ENCODE data around the gene AOPEP. TPM values are rescaled to one million over a fixed set of nuclear protein-coding genes. Genes with fewer than 3 reads are reported as not detected.

Gene AOPEP
- total and polyA plus RNA-seq, 4 donors = 210 to 311 (median 285) TPM

DNA sequence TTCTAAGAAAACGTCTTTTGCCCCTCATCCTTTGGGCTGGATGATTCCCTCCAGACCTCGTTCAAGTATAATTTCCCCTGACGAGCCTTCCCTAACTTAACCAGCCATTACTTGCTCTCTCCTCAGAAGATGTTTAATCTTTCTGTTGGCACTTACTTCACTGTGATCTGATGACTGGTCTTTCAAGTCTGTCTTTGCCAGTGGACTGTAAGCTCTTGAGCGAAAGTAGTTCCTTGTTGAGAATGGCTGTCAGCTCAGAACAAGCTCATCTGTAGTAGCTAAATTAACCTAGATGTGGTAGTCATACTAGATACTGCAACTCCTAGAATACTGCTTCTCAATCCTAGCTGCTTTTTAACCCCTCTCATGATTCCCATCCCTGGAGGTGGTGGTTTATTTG lies 125.0 kb downstream of the AOPEP start:
- Histone ChIP-seq H3K27me3 (ENCODE audit: control insufficient read depth in 1 of 2, insufficient read depth in 2 of 2, low read length in 1 of 2) (no peaks in the 10 kb centered on the region), H3K9me3 (ENCODE audit: control insufficient read depth, low read length) (no peaks in the 10 kb centered on the region), H3K27ac (ENCODE audit: low read depth in 1 of 2, low read length in 2 of 2) (no peak overlapping the region), H3K4me3 (ENCODE audit: low read length in 2 of 2) (no peak overlapping the region), H3K36me3 (ENCODE audit: control insufficient read depth in 1 of 2, insufficient read depth in 2 of 2, low read length in 1 of 2) (no peaks in the 10 kb centered on the region), H3K4me1 (ENCODE audit: control insufficient read depth in 1 of 2, insufficient read depth in 2 of 2, low read length in 2 of 2) (peaks cover 0 to 9% of the 10 kb centered on the region in 2 donors)
- ATAC-seq (ENCODE audit: low FRiP score) (no peak), DNase-seq (no peak)
- intact Hi-C loops (cut with DNase I) = no loop called here
- 96 to 98% methylated on average over 4 of the region's 4 CpGs for WGBS, 2 donors

DNA sequence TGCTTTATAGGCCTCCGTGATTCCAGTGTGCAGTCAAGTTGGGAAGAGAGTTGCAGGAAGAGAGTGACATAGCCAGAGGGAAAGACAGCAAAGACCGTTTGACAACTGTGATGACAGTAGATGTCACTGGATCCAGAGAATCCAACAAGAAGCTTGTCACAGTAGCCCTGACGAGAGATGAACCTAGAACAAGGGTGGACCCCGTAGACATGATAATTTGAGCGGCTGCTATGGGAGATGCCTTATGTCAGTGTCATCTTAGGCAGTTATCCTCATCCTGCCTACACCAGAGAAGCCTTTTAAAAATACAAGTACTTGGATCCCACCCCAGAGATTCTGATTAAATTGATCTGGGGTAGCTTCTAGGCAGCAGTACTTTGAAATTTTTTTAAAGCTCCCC lies 125.4 kb downstream of the AOPEP start:
- intact Hi-C loops (cut with DNase I) = no loop called here
- Histone ChIP-seq H3K4me1 (ENCODE audit: control insufficient read depth in 1 of 2, insufficient read depth in 2 of 2, low read length in 2 of 2) (peaks cover 0 to 9% of the 10 kb centered on the region in 2 donors), H3K27me3 (ENCODE audit: control insufficient read depth in 1 of 2, insufficient read depth in 2 of 2, low read length in 1 of 2) (no peaks in the 10 kb centered on the region), H3K9me3 (ENCODE audit: control insufficient read depth, low read length) (no peaks in the 10 kb centered on the region), H3K36me3 (ENCODE audit: control insufficient read depth in 1 of 2, insufficient read depth in 2 of 2, low read length in 1 of 2) (no peaks in the 10 kb centered on the region), H3K4me3 (ENCODE audit: low read length in 2 of 2) (no peak overlapping the region), H3K27ac (ENCODE audit: low read depth in 1 of 2, low read length in 2 of 2) (no peak overlapping the region)
- WGBS, 2 donors = 96 to 97% methylated on average over 5 of the region's 5 CpGs
- DNase-seq (no peak), ATAC-seq (ENCODE audit: low FRiP score) (no peak)

DNA sequence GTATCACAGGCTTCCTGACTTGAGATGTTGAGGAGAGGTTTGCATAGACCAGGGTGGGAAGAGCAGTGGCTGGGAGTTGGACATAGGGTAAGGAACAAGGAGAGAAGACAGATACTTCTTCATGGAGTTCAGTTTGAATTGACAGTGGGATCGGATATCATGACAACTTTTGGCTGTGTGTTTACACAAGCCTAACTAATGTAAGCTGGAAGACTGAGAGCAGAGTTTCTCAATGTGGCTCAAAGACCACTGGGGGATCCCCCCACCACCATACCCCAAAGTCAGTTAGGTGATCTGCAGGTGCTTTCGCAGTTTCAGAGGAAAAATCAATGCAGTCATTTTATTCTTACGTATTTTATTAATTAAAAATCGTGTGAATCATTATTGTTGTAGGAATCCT lies 125.9 kb downstream of the AOPEP start:
- no peak for DNase-seq
- Histone ChIP-seq H3K27ac (ENCODE audit: low read depth in 1 of 2, low read length in 2 of 2) (no peak overlapping the region), H3K36me3 (ENCODE audit: control insufficient read depth in 1 of 2, insufficient read depth in 2 of 2, low read length in 1 of 2) (no peaks in the 10 kb centered on the region), H3K27me3 (ENCODE audit: control insufficient read depth in 1 of 2, insufficient read depth in 2 of 2, low read length in 1 of 2) (no peaks in the 10 kb centered on the region), H3K9me3 (ENCODE audit: control insufficient read depth, low read length) (no peaks in the 10 kb centered on the region), H3K4me3 (ENCODE audit: low read length in 2 of 2) (no peak overlapping the region), H3K4me1 (ENCODE audit: control insufficient read depth in 1 of 2, insufficient read depth in 2 of 2, low read length in 2 of 2) (peaks cover 0 to 9% of the 10 kb centered on the region in 2 donors)
- 91 to 93% methylated on average over 4 of the region's 4 CpGs for WGBS, 2 donors
- no peak for ATAC-seq (ENCODE audit: low FRiP score)
- intact Hi-C loops (cut with DNase I) = no loop called here

DNA sequence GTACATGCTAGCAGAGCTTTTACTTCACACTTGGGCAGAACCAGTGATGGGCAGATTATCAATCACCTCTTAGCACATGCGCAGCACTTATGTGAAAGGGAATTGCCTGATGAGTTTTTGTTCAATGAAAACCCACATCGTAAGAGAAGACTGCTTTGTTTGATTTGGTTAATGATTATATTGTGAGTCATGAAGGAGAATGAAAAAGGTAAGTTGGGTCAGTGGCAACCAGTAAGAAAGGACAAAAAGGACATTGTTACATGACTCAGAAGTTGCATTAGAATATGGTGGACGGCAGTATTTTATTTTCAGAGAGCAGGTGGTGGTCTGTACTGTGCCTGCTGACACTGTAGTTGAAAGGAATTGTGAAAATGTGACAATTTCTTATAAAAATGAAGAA lies 127.4 kb downstream of the AOPEP start:
- H3K9me3 ChIP-seq (ENCODE audit: control insufficient read depth, low read length) = no peaks in the 10 kb centered on the region
- no peaks in the 10 kb centered on the region for H3K36me3 ChIP-seq (ENCODE audit: control insufficient read depth in 1 of 2, insufficient read depth in 2 of 2, low read length in 1 of 2)
- H3K4me3 ChIP-seq (ENCODE audit: low read length in 2 of 2) = no peak overlapping the region
- intact Hi-C loops (cut with DNase I) = no loop called here
- ATAC-seq (ENCODE audit: low FRiP score) = no peak
- 92 to 94% methylated on average over 3 of the region's 3 CpGs for WGBS, 2 donors
- H3K27ac ChIP-seq (ENCODE audit: low read depth in 1 of 2, low read length in 2 of 2) = no peak overlapping the region
- no peak for DNase-seq
- peaks cover 0 to 4% of the 10 kb centered on the region in 2 donors for H3K4me1 ChIP-seq (ENCODE audit: control insufficient read depth in 1 of 2, insufficient read depth in 2 of 2, low read length in 2 of 2)
- H3K27me3 ChIP-seq (ENCODE audit: control insufficient read depth in 1 of 2, insufficient read depth in 2 of 2, low read length in 1 of 2) = no peaks in the 10 kb centered on the region

DNA sequence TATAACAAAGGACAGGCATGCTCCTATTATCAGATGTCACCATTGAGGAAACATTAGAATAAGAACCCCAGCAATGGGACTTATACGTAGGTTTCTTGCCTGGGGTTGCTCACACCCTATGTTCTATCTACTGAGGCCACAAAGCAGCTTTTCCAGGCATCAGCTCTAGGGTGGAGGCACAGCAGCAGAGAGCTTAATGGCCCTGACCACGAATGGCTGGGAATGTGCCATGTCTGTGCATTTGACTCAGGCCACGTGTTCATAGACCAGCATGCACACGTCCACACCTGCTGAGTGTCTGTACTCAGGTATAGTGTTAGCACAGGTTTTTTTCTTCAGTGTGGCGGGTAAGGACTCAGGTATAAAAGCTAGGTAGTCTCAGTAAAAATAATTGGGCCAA lies 129.4 kb downstream of the AOPEP start:
- DNase-seq (no peak), ATAC-seq (ENCODE audit: low FRiP score) (no peak)
- 92 to 93% methylated on average over 5 of the region's 5 CpGs for WGBS, 2 donors
- intact Hi-C loops (cut with DNase I) = no loop called here
- Histone ChIP-seq H3K4me3 (ENCODE audit: low read length in 2 of 2) (no peak overlapping the region), H3K36me3 (ENCODE audit: control insufficient read depth in 1 of 2, insufficient read depth in 2 of 2, low read length in 1 of 2) (peaks cover 0 to 2% of the 10 kb centered on the region in 2 donors), H3K4me1 (ENCODE audit: control insufficient read depth in 1 of 2, insufficient read depth in 2 of 2, low read length in 2 of 2) (peaks cover 0 to 4% of the 10 kb centered on the region in 2 donors), H3K9me3 (ENCODE audit: control insufficient read depth, low read length) (no peaks in the 10 kb centered on the region), H3K27ac (ENCODE audit: low read depth in 1 of 2, low read length in 2 of 2) (no peak overlapping the region), H3K27me3 (ENCODE audit: control insufficient read depth in 1 of 2, insufficient read depth in 2 of 2, low read length in 1 of 2) (no peaks in the 10 kb centered on the region)

DNA sequence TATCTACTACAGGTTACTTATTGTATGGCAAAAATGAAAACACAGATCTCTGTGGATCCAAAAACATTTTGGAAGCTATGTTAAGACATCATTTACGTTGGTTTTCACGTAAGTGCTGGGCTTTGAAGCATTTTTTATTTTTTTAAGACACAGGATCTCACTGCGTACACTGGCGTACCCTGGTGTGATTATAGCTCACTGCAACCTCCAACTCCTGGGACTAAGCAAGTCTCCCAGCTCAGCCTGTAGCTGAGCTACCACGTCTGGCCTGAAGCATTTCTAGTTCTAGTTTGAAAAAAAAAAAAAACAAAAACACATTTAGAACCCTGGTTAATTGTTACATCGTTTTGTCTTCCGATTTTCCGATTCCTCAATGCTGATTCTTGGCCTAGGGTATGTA lies 131.3 kb downstream of the AOPEP start:
- ATAC-seq (ENCODE audit: low FRiP score) = no peak

DNA sequence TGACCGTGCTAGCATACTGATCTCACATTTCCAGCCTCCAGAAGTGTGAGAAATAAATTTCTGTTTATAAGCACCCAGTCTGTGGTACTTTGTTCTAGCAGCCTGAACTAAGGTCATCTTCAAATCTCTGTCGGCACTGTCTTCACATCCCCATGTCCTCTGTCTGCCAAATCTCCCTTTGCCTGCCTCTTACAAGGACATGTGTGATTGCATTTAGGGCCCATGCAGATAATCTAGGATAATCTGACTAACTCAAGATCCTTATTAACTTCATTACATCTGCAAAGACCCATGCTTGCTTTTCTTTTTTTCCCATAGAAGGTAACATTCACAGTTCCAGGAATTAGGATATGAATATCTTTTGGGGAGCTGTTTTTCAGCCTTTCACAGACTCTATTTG lies 132.7 kb downstream of the AOPEP start:
- H3K4me3 ChIP-seq (ENCODE audit: low read length in 2 of 2) = no peak overlapping the region
- H3K36me3 ChIP-seq (ENCODE audit: control insufficient read depth in 1 of 2, insufficient read depth in 2 of 2, low read length in 1 of 2) = peaks cover 0 to 2% of the 10 kb centered on the region in 2 donors
- H3K27me3 ChIP-seq (ENCODE audit: control insufficient read depth in 1 of 2, insufficient read depth in 2 of 2, low read length in 1 of 2) = no peaks in the 10 kb centered on the region
- DNase-seq (no peak), ATAC-seq (ENCODE audit: low FRiP score) (no peak)
- intact Hi-C loops (cut with DNase I) = no loop called here
- H3K4me1 ChIP-seq (ENCODE audit: control insufficient read depth in 1 of 2, insufficient read depth in 2 of 2, low read length in 2 of 2) = no peaks in the 10 kb centered on the region
- H3K27ac ChIP-seq (ENCODE audit: low read depth in 1 of 2, low read length in 2 of 2) = no peak overlapping the region
- H3K9me3 ChIP-seq (ENCODE audit: control insufficient read depth, low read length) = no peaks in the 10 kb centered on the region
- 91 to 96% methylated on average over 2 of the region's 2 CpGs for WGBS, 2 donors

More for the DNA sequence above, 131.3 kb downstream of the AOPEP start:
- no peak overlapping the region for H3K4me3 ChIP-seq (ENCODE audit: low read length in 2 of 2)
- intact Hi-C loops (cut with DNase I) = no loop called here
- no peaks in the 10 kb centered on the region for H3K27me3 ChIP-seq (ENCODE audit: control insufficient read depth in 1 of 2, insufficient read depth in 2 of 2, low read length in 1 of 2)
- peaks cover 0 to 2% of the 10 kb centered on the region in 2 donors for H3K36me3 ChIP-seq (ENCODE audit: control insufficient read depth in 1 of 2, insufficient read depth in 2 of 2, low read length in 1 of 2)
- WGBS, 2 donors = 92 to 94% methylated on average over 8 of the region's 8 CpGs
- no peaks in the 10 kb centered on the region for H3K9me3 ChIP-seq (ENCODE audit: control insufficient read depth, low read length)
- DNase-seq = no peak
- H3K4me1 ChIP-seq (ENCODE audit: control insufficient read depth in 1 of 2, insufficient read depth in 2 of 2, low read length in 2 of 2) = no peaks in the 10 kb centered on the region
- H3K27ac ChIP-seq (ENCODE audit: low read depth in 1 of 2, low read length in 2 of 2) = no peak overlapping the region

DNA sequence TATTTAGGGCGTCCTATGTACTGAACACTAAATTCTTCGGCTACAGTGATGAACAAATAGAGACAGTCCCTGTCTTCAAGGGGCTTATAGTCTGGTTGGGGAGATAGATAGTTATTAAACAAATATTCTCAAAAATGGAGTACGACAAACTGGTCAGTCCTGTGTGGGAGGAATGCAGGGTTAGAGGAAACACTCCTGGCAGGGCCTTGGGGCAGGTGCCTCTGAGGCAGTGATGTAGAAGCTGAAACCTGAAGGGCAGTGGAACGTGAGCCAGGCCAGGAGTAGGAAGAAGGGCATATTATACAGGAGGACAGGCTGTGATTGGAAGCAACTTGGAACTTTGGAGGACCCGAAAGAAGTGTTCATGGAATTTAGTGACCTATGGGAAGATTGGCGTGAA lies 133.4 kb downstream of the AOPEP start:
- ATAC-seq (ENCODE audit: low FRiP score) (no peak), DNase-seq (no peak)
- no peak overlapping the region for H3K4me3 ChIP-seq (ENCODE audit: low read length in 2 of 2)
- WGBS, 2 donors = 95 to 97% methylated on average over 6 of the region's 6 CpGs
- intact Hi-C loops (cut with DNase I) = loop anchor here in 1 of 2 donors (10.0 kb wide), 1 partner anchor 55 kb away; no protein-coding TSS in a partner anchor
- H3K36me3 ChIP-seq (ENCODE audit: control insufficient read depth in 1 of 2, insufficient read depth in 2 of 2, low read length in 1 of 2) = peaks cover 0 to 2% of the 10 kb centered on the region in 2 donors
- no peaks in the 10 kb centered on the region for H3K9me3 ChIP-seq (ENCODE audit: control insufficient read depth, low read length)
- H3K4me1 ChIP-seq (ENCODE audit: control insufficient read depth in 1 of 2, insufficient read depth in 2 of 2, low read length in 2 of 2) = no peaks in the 10 kb centered on the region
- no peaks in the 10 kb centered on the region for H3K27me3 ChIP-seq (ENCODE audit: control insufficient read depth in 1 of 2, insufficient read depth in 2 of 2, low read length in 1 of 2)
- H3K27ac ChIP-seq (ENCODE audit: low read depth in 1 of 2, low read length in 2 of 2) = no peak overlapping the region

DNA sequence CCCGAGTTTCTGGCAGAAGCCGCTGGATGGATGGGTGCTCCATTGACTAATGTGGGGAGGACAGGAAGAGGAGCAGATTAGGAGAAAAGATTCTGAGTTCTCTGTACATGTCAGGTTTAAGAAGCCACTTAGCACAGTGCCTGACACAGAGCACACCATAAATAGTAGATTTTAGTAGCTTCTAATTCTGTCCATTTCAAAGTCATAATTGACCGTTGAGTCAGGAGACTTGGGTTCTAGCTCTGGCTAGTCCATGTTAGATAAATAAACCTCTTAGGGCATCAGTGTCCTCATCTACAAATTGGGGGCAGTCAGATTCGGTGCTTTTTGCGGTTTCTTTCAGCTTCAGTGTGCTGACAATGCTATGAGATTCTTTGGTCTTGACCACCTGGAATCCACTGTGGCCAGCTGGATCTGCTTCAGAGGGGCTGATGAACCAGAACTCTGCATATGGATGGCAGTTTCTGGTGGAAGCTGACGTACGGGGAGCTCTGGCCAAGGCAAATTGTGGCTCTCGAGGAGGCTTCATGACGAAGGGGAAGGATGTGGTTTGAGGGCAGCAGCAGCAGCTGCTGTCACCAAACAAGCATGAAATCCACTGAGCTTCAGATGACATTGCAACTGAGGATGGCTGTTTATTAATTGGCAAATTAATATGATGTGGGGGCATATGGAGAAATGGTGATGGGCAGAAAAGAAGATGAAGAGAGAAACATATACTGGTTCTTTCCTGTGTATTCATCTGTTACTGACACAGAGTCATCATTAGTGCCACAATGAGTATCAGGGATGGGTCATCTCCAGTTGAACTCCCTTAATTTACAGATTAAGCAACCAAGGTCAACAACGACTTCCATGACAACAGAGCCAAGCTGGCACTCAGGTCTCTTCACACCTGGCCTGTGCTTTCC lies 134.4 kb downstream of the AOPEP start:
- WGBS, 2 donors = 81 to 83% methylated on average over 10 of the region's 10 CpGs
- ATAC-seq (ENCODE audit: low FRiP score) = no peak
- peak in 1 of 2 donors; percentile 71 for DNase-seq
- intact Hi-C loops (cut with DNase I) = loop anchor here in 1 of 2 donors (10.0 kb wide), 1 partner anchor 56 kb away; no protein-coding TSS in a partner anchor
- Histone ChIP-seq H3K36me3 (ENCODE audit: control insufficient read depth in 1 of 2, insufficient read depth in 2 of 2, low read length in 1 of 2) (peaks cover 0 to 2% of the 10 kb centered on the region in 2 donors), H3K27me3 (ENCODE audit: control insufficient read depth in 1 of 2, insufficient read depth in 2 of 2, low read length in 1 of 2) (no peaks in the 10 kb centered on the region), H3K4me3 (ENCODE audit: low read length in 2 of 2) (no peak overlapping the region), H3K27ac (ENCODE audit: low read depth in 1 of 2, low read length in 2 of 2) (no peak overlapping the region), H3K9me3 (ENCODE audit: control insufficient read depth, low read length) (no peaks in the 10 kb centered on the region), H3K4me1 (ENCODE audit: control insufficient read depth in 1 of 2, insufficient read depth in 2 of 2, low read length in 2 of 2) (peaks cover 0 to 5% of the 10 kb centered on the region in 2 donors)

Measured in aorta (tissue), 5 donors.